Astrocyte (in vitro differentiated cells and primary cell): ENCODE results near the gene SLC25A26. TPM values are rescaled to one million over a fixed set of nuclear protein-coding genes. Genes with fewer than 3 reads are reported as not detected.

Source experiments
- DNase-seq: peaks from one replicate; pipeline ENCODE4 v3.0.0-alpha.2; 2010; ENCODE audit warnings: low read depth
- FAIRE-seq: peaks from 2 replicates; lab custom pipeline; 2011; peaks lifted over from hg19 to GRCh38; lab: Jason Lieb, UNC
- H2AFZ ChIP-seq: 2 replicates; pipeline ENCODE4 v1.6.0; 2012; ENCODE audit warnings: low read depth, low read length, inconsistent platforms
- H3K27ac ChIP-seq: 2 replicates; pipeline ENCODE4 v1.5.1; 2011; ENCODE audit warnings: low read depth, low read length, inconsistent platforms
- H3K27me3 ChIP-seq: 2 replicates; pipeline ENCODE4 v1.6.0; 2011; ENCODE audit warnings: low read length, inconsistent platforms; ENCODE audit not compliant: insufficient read depth
- H3K36me3 ChIP-seq: 2 replicates; pipeline ENCODE4 v1.5.1; 2011; ENCODE audit warnings: low read length, inconsistent platforms; ENCODE audit not compliant: insufficient read depth
- H3K4me1 ChIP-seq: 2 replicates; pipeline ENCODE4 v1.5.1; 2011; ENCODE audit warnings: low read length, inconsistent platforms; ENCODE audit not compliant: insufficient read depth
- H3K4me2 ChIP-seq: 2 replicates; pipeline ENCODE4 v1.6.0; 2012; ENCODE audit warnings: low read length, inconsistent platforms
- H3K4me3 ChIP-seq: 2 replicates; pipeline ENCODE4 v1.5.1; 2011; ENCODE audit warnings: low read depth, mild to moderate bottlenecking, low read length, inconsistent platforms; ENCODE audit not compliant: insufficient read depth
- H3K79me2 ChIP-seq: 2 replicates; pipeline ENCODE4 v1.6.0; 2012; ENCODE audit warnings: mild to moderate bottlenecking, low read length, inconsistent platforms; ENCODE audit not compliant: insufficient read depth
- H3K9ac ChIP-seq: 2 replicates; pipeline ENCODE4 v1.6.0; 2012; ENCODE audit warnings: mild to moderate bottlenecking, low read length, inconsistent platforms
- H3K9me3 ChIP-seq: 2 replicates; pipeline ENCODE4 v1.5.1; 2012; ENCODE audit warnings: low read depth, mild to moderate bottlenecking, low read length, inconsistent platforms; ENCODE audit not compliant: insufficient read depth
- H4K20me1 ChIP-seq: 2 replicates; pipeline ENCODE4 v1.6.0; 2012; ENCODE audit warnings: low read length, inconsistent platforms; ENCODE audit not compliant: insufficient read depth
- H3K27ac Mint-ChIP-seq: one replicate; pipeline ENCODE4 v1.8.0; 2021; ENCODE audit warnings: mild to moderate bottlenecking, mixed read lengths; ENCODE audit not compliant: unreplicated experiment
- H3K27me3 Mint-ChIP-seq: one replicate; pipeline ENCODE4 v1.8.0; 2021; ENCODE audit warnings: low read depth, mixed read lengths; ENCODE audit not compliant: unreplicated experiment
- H3K36me3 Mint-ChIP-seq: one replicate; pipeline ENCODE4 v1.8.0; 2021; ENCODE audit warnings: low read depth, mixed read lengths; ENCODE audit not compliant: unreplicated experiment
- H3K4me1 Mint-ChIP-seq: one replicate; pipeline ENCODE4 v1.8.0; 2021; ENCODE audit warnings: low read depth, mixed read lengths; ENCODE audit not compliant: unreplicated experiment
- H3K4me3 Mint-ChIP-seq: one replicate; pipeline ENCODE4 v1.8.0; 2021; ENCODE audit warnings: mild to moderate bottlenecking, moderate library complexity, mixed read lengths; ENCODE audit not compliant: unreplicated experiment
- H3K9me3 Mint-ChIP-seq: one replicate; pipeline ENCODE4 v1.8.0; 2021; ENCODE audit warnings: mild to moderate bottlenecking, mixed read lengths; ENCODE audit not compliant: unreplicated experiment
- CTCF ChIP-seq: IDR thresholded peaks from 2 replicates; pipeline ENCODE4 v1.5.1; 2011; ENCODE audit warnings: low read depth, mild to moderate bottlenecking, inconsistent platforms, low read length, moderate library complexity; ENCODE audit not compliant: insufficient read depth
- EZH2 ChIP-seq: IDR thresholded peaks from 2 replicates; pipeline ENCODE4 v1.6.1; 2012; ENCODE audit warnings: mild to moderate bottlenecking, low read length, inconsistent platforms; ENCODE audit not compliant: insufficient read depth
- total RNA-seq: library from RNA; stranded (reverse); gene quantifications from 2 replicates; pipeline ENCODE4 v1.2.1, GENCODE V29; 2021

Gene SLC25A26
- total RNA-seq, 1 donor from 2014 or later, result 17.9 TPM

GRCh38 chr3:66426135-66426534 lies 205.3 kb downstream of the SLC25A26 start:
- Histone ChIP-seq H3K27ac (no peak overlapping the region), H3K36me3 (no peaks in the 10 kb centered on the region), H2AFZ (no peak overlapping the region), H3K79me2 (peaks cover 60% of the 10 kb centered on the region), H3K27me3 (no peaks in the 10 kb centered on the region), H4K20me1 (no peaks in the 10 kb centered on the region), H3K9ac (no peak overlapping the region), H3K4me1 (peaks cover 43% of the 10 kb centered on the region), H3K9me3 (peaks cover 7% of the 10 kb centered on the region), H3K4me2 (no peak overlapping the region), H3K4me3 (no peak overlapping the region)
- Mint-ChIP-seq H3K4me1 (peaks cover 62% of the 10 kb centered on the region), H3K27ac (no peak overlapping the region), H3K4me3 (no peak overlapping the region), H3K9me3 (peaks cover 10% of the 10 kb centered on the region), H3K36me3 (peaks cover 18% of the 10 kb centered on the region), H3K27me3 (no peaks in the 10 kb centered on the region)
- no peak for FAIRE-seq
- no peak for DNase-seq
- TF ChIP-seq EZH2 (no peak), CTCF (no peak)

GRCh38 chr3:66427352-66427751 lies 206.6 kb downstream of the SLC25A26 start:
- peaks cover 17% of the 10 kb centered on the region for H3K36me3 Mint-ChIP-seq
- Histone ChIP-seq H3K27ac (peak overlapping the region; percentile 86), H3K4me1 (peaks cover 55% of the 10 kb centered on the region), H3K9ac (no peak overlapping the region), H3K27me3 (no peaks in the 10 kb centered on the region), H3K9me3 (no peaks in the 10 kb centered on the region), H3K79me2 (peaks cover 65% of the 10 kb centered on the region), H3K36me3 (no peaks in the 10 kb centered on the region), H3K4me2 (peak overlapping the region; percentile 1), H3K4me3 (no peak overlapping the region), H4K20me1 (no peaks in the 10 kb centered on the region), H2AFZ (no peak overlapping the region)
- H3K27ac Mint-ChIP-seq, result peak overlapping the region; percentile 89
- no peak for DNase-seq
- no peak for TF ChIP-seq CTCF
- peak overlapping the region; percentile 5 for H3K4me3 Mint-ChIP-seq
- no peaks in the 10 kb centered on the region for H3K27me3 Mint-ChIP-seq
- FAIRE-seq, result no peak
- H3K9me3 Mint-ChIP-seq, result peaks cover 5% of the 10 kb centered on the region
- peaks cover 72% of the 10 kb centered on the region for H3K4me1 Mint-ChIP-seq

- FAIRE-seq, result no peak
- peaks cover 67% of the 10 kb centered on the region for H3K79me2 ChIP-seq
Measured at GRCh38 chr3:66427951-66428474, 207.2 kb downstream of the SLC25A26 start.

More at GRCh38 chr3:66427951-66428474, 207.2 kb downstream of the SLC25A26 start:
- H3K4me1 Mint-ChIP-seq, result peaks cover 75% of the 10 kb centered on the region
- Histone ChIP-seq H3K36me3 (no peaks in the 10 kb centered on the region), H3K27ac (peak overlapping the region; percentile 86), H3K4me3 (no peak overlapping the region), H3K9me3 (no peaks in the 10 kb centered on the region), H3K4me2 (peak overlapping the region; percentile 63), H2AFZ (no peak overlapping the region), H3K4me1 (peaks cover 60% of the 10 kb centered on the region), H4K20me1 (no peaks in the 10 kb centered on the region), H3K27me3 (no peaks in the 10 kb centered on the region), H3K9ac (peak overlapping the region; percentile 68)
- DNase-seq, result no peak
- TF ChIP-seq EZH2, result no peak
- no peak for TF ChIP-seq CTCF
- H3K36me3 Mint-ChIP-seq, result peaks cover 12% of the 10 kb centered on the region
- H3K27me3 Mint-ChIP-seq, result no peaks in the 10 kb centered on the region
- H3K27ac Mint-ChIP-seq, result peak overlapping the region; percentile 89
- H3K9me3 Mint-ChIP-seq, result peaks cover 3% of the 10 kb centered on the region
- H3K4me3 Mint-ChIP-seq, result no peak overlapping the region
